HG02763 (cell line): ENCODE data around the gene MRPS23.
"Not testable (repeated sequence)": the region's sequence is repeated elsewhere in the genome, so short reads cannot be mapped to it uniquely, and the experiment has no call there.

Experiments
- ATAC-seq: cut with Tn5 transposase; IDR thresholded peaks from one replicate; pipeline ENCODE4 v1.9.1; 2021; ENCODE audit warnings: mild to moderate bottlenecking, moderate library complexity; ENCODE audit not compliant: unreplicated experiment

The MRPS23 gene

GRCh38 chr17:57864273-57864672 lies 14.4 kb upstream of the MRPS23 start:
- ATAC-seq = no peak

- ATAC-seq = no peak
These were observed 13.1 kb upstream of the MRPS23 start for GRCh38 chr17:57862694-57863667.

GRCh38 chr17:57861790-57862693 lies 12.2 kb upstream of the MRPS23 start:
- no peak for ATAC-seq

DNA sequence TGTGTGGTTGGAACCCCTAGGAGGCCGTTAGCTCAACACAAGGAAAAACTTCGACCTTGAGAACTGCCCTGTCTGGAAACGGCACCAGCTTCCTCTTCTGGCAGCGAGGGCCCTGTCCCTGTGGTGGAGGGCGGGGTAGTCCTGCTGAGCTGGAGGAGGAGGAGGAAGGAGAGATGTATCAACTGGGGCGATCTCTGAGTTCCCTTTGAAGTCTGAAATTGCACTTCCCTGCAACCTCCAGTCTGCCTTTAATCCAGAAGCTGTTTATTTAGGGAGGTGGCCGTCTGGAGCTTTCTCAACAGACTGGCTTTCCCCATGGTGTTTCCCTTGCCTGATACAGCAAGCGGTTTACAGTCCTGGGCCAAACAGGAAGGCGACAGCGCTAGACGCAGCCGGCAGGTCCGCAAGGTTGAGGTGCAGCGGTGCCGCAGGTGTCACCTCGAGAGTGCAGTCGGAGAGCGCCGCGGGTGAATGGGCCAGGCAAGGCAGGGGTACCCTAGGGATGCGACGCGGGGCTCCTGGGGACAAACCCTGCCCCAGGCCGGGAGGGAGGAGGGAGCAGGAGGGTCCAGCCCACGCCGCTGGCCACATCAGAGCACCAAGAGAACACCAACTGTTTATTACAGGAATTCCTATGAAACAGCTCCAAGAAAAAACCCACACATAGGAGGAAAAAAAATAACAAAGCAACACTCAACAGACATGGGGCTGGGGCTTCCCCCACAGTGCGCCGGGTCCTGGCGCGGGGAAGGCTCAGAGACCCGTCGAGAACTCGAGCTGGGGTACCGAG lies 11.4 kb upstream of the MRPS23 start:
- ATAC-seq = no peak

DNA sequence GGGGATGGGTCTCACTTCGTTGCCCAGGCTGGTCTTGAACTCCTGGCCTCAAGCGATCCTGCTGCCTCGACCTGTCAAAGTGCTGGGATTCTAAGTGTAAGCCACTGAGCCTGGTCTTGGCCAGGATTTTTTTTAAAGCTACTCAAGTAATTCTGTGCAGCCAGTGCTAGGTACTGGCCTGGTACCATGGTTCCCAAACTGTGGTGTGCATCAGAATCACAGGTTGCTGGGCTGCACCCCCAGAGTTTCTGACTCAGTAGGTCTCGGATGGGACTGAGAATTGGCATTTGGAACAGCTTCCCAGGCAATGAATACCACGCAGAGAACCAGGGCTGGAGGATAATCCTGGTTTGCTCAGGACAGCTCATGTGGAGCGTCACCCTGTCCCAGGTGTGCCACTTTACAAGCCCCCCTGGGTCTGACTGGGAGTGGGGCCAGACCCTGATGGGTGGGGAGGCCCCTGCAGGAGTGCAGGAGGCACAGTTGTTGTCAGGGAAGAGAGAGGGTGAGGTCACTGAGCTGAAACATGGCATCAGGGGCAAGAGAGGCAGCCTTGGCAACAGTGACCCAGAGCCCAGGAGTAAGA lies 10.7 kb upstream of the MRPS23 start:
- no peak for ATAC-seq

DNA sequence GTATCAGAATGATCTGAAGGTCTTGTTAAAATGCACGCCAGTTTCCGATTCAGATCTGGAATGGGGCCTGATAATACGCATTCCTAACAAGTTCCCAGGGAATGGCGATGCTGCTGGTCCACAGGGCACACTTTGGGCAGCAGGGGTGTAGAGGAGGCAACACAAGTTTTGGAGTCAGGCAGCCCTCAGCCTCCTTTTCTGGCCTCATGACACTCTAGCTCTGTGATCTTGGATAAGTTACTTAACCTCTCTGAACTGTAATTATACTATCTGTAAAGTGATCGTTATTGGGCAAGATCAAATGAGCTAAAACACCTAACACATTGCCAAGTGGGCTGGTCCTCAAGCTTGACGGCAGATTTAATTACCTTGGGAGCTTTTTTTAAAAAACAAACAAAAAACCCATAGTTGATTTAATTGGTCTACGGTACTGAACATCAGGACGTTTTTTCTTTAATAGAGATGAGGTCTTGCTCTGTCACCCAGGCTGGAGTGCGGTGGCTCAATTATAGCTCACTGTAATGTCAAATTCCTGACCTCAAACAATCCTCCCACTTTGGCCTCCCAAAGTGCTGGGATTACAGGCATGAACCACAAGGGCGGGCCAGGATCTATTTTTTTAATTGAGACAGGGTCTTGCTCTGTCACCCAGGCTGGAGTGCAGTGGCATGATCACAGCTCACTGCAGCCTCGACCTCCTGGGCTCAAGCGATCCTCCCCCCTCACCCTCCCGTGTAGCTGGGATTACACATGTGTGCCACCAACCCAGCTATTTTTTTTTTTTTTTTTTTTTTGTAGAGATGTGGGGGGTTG lies 10.0 kb upstream of the MRPS23 start:
- no peak for ATAC-seq

DNA sequence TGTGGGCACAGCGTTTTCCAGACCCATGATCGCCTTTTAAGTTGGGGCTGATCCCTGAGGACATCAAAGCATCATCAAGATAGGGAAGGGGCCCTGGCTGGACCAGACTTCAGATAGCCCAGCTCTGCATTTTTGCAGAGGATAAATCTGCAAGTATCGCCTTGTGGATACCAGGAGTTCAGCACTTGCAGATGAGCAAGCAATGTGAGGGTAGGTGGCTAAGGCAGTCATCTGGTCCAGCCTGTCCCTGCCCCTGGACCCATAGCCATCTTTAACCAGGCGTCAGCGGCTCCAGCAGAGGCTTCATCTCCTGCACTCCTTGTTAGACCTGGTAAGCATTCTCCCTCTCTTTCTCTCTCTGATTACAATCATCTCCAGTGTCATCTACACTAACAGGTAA lies 9.0 kb upstream of the MRPS23 start:
- ATAC-seq = no peak

- no peak for ATAC-seq
These were observed 7.2 kb upstream of the MRPS23 start for GRCh38 chr17:57856792-57857620.

DNA sequence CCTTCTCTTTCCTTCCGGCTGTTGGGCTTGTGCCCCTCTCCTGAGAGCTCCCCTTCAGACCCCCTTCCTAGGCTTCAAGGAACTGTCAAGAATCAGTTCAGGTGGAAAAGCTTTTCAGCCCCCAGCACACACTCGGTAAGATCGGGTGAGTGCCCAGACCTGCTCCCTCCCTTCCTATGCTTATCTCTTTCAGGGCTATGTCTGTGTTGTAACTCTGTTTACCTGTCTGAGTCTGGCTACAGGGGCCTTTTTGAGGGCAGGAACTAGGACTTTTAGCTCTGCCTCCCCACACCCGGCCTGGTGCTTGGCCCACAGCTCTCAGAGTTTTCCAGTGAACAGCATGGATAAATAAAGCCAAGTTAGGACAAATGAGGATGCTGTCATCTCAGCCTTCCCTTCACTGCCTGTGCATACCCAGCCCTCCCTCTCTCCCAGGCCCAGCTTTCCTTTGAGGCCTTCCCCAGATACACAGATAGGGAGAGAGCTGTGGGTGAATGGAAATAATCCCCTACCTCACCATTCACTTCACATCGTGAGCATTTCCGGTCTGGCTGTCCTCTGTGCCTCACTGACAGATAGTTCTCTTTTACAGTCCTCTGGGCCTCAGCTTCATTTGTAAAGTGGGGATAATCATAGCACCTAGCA lies 5.7 kb upstream of the MRPS23 start:
- ATAC-seq = no peak

DNA sequence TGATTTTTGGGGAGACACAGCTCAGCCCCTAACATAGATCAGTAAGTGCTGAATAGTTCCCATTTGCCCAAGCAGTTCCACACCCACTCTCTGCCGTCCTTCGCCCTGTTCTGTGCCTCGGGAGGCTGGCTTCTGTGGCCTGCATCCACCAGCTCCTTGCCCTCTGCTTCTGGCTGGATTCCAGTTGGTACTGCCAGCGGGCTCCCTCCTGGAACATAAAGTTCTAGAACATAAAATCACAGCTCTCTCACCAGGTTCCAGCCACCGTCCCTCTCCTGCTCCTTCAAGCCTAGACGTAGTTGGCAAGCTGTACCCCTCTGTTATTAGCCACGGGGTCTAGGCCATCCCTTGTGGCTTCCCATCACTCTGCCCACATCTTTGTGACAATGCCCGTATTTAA lies 3.9 kb upstream of the MRPS23 start:
- ATAC-seq = no peak

GRCh38 chr17:57852955-57853328 lies 3.1 kb upstream of the MRPS23 start:
- ATAC-seq = no peak

DNA sequence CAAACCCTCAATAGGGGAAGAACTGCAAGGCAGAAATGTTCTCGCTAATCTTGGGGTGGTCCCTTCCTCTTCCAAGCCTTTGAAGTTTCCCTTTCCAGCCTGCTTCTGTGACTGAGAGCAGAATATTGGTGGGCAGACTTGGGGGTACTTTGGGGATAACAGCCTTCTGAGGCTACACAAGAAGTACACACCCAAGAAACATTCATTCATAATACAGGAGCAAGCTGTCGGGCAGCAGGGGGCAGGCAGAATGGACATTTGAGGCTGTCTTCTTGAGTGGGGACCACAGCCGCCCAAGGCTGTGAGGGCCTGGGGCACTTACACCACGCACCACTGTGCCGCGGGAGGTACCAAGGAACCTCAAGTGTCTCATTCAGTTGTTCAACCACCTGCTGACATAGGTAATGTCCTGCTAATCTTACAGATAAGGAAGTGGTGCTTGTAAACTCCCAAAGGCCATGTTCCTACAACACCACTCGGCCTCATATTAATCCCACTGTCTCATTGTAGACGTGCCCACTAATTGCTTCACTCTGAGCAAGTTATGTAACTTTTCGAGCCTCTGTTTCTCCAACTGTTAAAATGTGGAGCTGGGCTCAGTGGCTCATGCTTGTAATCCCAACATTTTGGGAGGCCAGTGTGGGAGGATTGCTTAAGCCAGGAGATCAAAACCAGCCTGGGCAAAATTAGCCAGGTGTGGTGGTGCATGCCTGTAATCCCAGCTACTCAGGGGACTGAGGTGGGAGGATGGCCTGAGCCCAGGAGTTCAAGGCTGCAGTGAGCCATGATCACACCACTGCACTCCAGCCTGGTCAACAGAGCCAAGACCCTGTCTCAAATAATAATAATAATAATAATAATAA lies 2.5 kb upstream of the MRPS23 start:
- ATAC-seq = no peak

GRCh38 chr17:57849163-57849873 lies 526 bp downstream of the MRPS23 start:
- ATAC-seq = no peak

- not testable (repeated sequence) for ATAC-seq
These were observed 3.5 kb downstream of the MRPS23 start for GRCh38 chr17:57846056-57846945.

DNA sequence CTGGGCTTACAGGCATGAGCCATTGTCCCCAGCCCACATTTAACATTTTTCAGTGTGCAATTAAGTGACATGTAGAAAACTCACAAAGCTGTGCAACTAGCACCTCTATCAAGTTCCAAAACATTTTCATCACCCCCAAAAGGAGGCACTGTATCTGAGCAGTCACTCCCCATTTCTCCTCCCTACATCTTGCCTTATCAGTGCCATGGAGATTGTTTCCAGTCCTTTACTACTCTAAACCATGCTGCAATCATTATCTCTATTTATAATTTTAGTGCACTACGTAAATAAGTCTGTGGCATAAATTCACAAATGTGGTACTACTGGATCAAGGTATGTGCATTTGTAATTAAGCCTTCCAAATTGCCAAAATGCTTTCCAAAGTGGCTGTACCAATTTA lies 7.6 kb downstream of the MRPS23 start:
- no peak for ATAC-seq

GRCh38 chr17:57839571-57839923 lies 10.3 kb downstream of the MRPS23 start:
- ATAC-seq = no peak
